Measurements from ENCODE around the gene KIAA0586. TPM values are rescaled to one million over a fixed set of nuclear protein-coding genes. Genes with fewer than 3 reads are reported as not detected.

KIAA0586 gene
- total RNA-seq, 1 donor = 17.7 TPM

GRCh38 chr14:58533446-58533845 lies 105.9 kb downstream of the KIAA0586 start:
- no peak for TF ChIP-seq CTCF (IDR thresholded peaks at IDR 0.05; ENCODE audit: extremely low read depth, low read depth, low read length)
- Histone ChIP-seq H3K27me3 (ENCODE audit: insufficient read depth, low read length) (no peaks in the 10 kb centered on the region), H2AFZ (ENCODE audit: low read length) (peak overlapping the region; percentile 81), H3K4me2 (ENCODE audit: insufficient read depth, low read length) (peak overlapping the region; percentile 5), H3K9me3 (ENCODE audit: low read depth, low read length) (no peaks in the 10 kb centered on the region), H3K79me2 (ENCODE audit: insufficient read depth, low read length) (no peaks in the 10 kb centered on the region), H4K20me1 (ENCODE audit: insufficient read depth, low read length) (no peaks in the 10 kb centered on the region), H3K36me3 (ENCODE audit: insufficient read depth, low read length) (no peaks in the 10 kb centered on the region), H3K4me3 (ENCODE audit: insufficient read depth, low read length) (no peak overlapping the region), H3K4me1 (ENCODE audit: insufficient read depth, low read length) (peaks cover 14% of the 10 kb centered on the region), H3K27ac (ENCODE audit: low read depth, low read length) (peak overlapping the region; percentile 38)
- no peak for DNase-seq (ENCODE audit: insufficient read length, low spot score, missing footprints)

- no peaks in the 10 kb centered on the region for H3K36me3 ChIP-seq (ENCODE audit: insufficient read depth, low read length)
- peak overlapping the region; percentile 76 for H3K27ac ChIP-seq (ENCODE audit: low read depth, low read length)
- peak overlapping the region; percentile 66 for H2AFZ ChIP-seq (ENCODE audit: low read length)
- H3K27me3 ChIP-seq (ENCODE audit: insufficient read depth, low read length) = no peaks in the 10 kb centered on the region
- no peaks in the 10 kb centered on the region for H4K20me1 ChIP-seq (ENCODE audit: insufficient read depth, low read length)
- TF ChIP-seq CTCF (IDR thresholded peaks at IDR 0.05; ENCODE audit: extremely low read depth, low read depth, low read length) = no peak
- no peaks in the 10 kb centered on the region for H3K9me3 ChIP-seq (ENCODE audit: low read depth, low read length)
- DNase-seq (ENCODE audit: insufficient read length, low spot score, missing footprints) = peak; percentile 45
- H3K4me2 ChIP-seq (ENCODE audit: insufficient read depth, low read length) = peak overlapping the region; percentile 3
- H3K4me3 ChIP-seq (ENCODE audit: insufficient read depth, low read length) = no peak overlapping the region
- peaks cover 14% of the 10 kb centered on the region for H3K4me1 ChIP-seq (ENCODE audit: insufficient read depth, low read length)
- H3K79me2 ChIP-seq (ENCODE audit: insufficient read depth, low read length) = no peaks in the 10 kb centered on the region
Observed at GRCh38 chr14:58535044-58535443, 107.5 kb downstream of the KIAA0586 start.

- no peak for DNase-seq (ENCODE audit: insufficient read length, low spot score, missing footprints)
- TF ChIP-seq CTCF (IDR thresholded peaks at IDR 0.05; ENCODE audit: extremely low read depth, low read depth, low read length) = no peak
Observed at GRCh38 chr14:58537004-58537403, 109.5 kb downstream of the KIAA0586 start.

GRCh38 chr14:58540749-58541632 lies 113.5 kb downstream of the KIAA0586 start:
- no peaks in the 10 kb centered on the region for H3K79me2 ChIP-seq (ENCODE audit: insufficient read depth, low read length)
- H3K27me3 ChIP-seq (ENCODE audit: insufficient read depth, low read length) = no peaks in the 10 kb centered on the region
- no peak overlapping the region for H3K27ac ChIP-seq (ENCODE audit: low read depth, low read length)
- no peak overlapping the region for H2AFZ ChIP-seq (ENCODE audit: low read length)
- no peaks in the 10 kb centered on the region for H3K9me3 ChIP-seq (ENCODE audit: low read depth, low read length)
- no peaks in the 10 kb centered on the region for H4K20me1 ChIP-seq (ENCODE audit: insufficient read depth, low read length)
- peaks cover 4% of the 10 kb centered on the region for H3K4me1 ChIP-seq (ENCODE audit: insufficient read depth, low read length)
- no peak for TF ChIP-seq CTCF (IDR thresholded peaks at IDR 0.05; ENCODE audit: extremely low read depth, low read depth, low read length)
- H3K4me3 ChIP-seq (ENCODE audit: insufficient read depth, low read length) = no peak overlapping the region
- no peak for DNase-seq (ENCODE audit: insufficient read length, low spot score, missing footprints)
- H3K4me2 ChIP-seq (ENCODE audit: insufficient read depth, low read length) = no peak overlapping the region
- no peaks in the 10 kb centered on the region for H3K36me3 ChIP-seq (ENCODE audit: insufficient read depth, low read length)

More at GRCh38 chr14:58537004-58537403, 109.5 kb downstream of the KIAA0586 start:
- no peaks in the 10 kb centered on the region for H4K20me1 ChIP-seq (ENCODE audit: insufficient read depth, low read length)
- H3K36me3 ChIP-seq (ENCODE audit: insufficient read depth, low read length) = no peaks in the 10 kb centered on the region
- H3K4me2 ChIP-seq (ENCODE audit: insufficient read depth, low read length) = no peak overlapping the region
- peaks cover 18% of the 10 kb centered on the region for H3K4me1 ChIP-seq (ENCODE audit: insufficient read depth, low read length)
- H3K27ac ChIP-seq (ENCODE audit: low read depth, low read length) = no peak overlapping the region
- no peaks in the 10 kb centered on the region for H3K27me3 ChIP-seq (ENCODE audit: insufficient read depth, low read length)
- H3K4me3 ChIP-seq (ENCODE audit: insufficient read depth, low read length) = no peak overlapping the region
- no peaks in the 10 kb centered on the region for H3K79me2 ChIP-seq (ENCODE audit: insufficient read depth, low read length)
- H3K9me3 ChIP-seq (ENCODE audit: low read depth, low read length) = no peaks in the 10 kb centered on the region
- no peak overlapping the region for H2AFZ ChIP-seq (ENCODE audit: low read length)

Data from osteoblast (primary cell).